ENCODE data around the gene DCAKD.
A peak's percentile ranks its signal among the peaks of the same experiment; 100 is the strongest.

The DCAKD gene, protein sequence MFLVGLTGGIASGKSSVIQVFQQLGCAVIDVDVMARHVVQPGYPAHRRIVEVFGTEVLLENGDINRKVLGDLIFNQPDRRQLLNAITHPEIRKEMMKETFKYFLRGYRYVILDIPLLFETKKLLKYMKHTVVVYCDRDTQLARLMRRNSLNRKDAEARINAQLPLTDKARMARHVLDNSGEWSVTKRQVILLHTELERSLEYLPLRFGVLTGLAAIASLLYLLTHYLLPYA

GRCh38 chr17:45051060-45051719 is at the start of gene DCAKD:
Gene DCAKD (minus strand): TSS chr17:45051632. CDS start chr17:45034885, 16,747 bp downstream.
- DNase-seq (ENCODE audit: low read depth in 2 of 2, low spot score in 1 of 2): peak; percentile 49 to 76

DNA sequence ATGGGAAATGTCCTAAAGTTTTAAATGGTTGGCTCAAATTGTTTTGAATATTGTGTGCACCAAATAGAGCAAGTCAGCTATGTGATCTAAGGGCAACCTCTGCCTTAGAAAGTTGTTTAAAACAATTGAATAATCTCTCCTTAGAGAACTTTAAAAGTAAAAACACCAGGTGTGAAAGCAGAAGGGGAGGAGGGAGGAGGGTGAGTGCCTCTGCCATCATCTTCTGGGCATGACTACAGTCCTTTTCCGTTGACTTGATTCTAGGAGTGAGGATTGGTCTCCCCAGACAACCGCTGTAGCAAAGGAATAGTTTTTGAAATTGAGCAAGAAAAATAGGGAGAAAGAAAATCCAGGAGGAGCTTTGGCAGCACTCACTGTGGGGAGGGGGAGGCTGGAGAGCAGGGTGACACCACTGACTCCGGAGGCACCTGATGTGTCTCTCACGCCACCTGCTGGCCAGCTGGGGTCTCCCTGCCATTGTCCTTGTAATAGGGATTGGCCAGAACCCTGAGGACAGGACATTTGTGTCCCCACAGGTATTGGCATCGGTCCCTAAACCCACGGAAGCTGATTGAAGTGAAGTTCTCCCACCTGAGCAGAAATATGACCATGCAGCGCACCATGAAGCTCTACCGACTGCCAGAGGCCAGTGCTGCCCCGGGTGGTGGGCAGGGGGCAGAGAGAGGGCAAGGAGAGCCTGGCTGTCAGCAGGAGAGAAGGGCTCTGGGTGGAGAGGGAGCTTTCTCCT is 47.6 kb upstream of the DCAKD start:
- DNase-seq (ENCODE audit: low read depth in 2 of 2, low spot score in 1 of 2): peak; percentile 42 to 43

GRCh38 chr17:45098081-45098868 is 46.8 kb upstream of the DCAKD start:
- no peak for DNase-seq (ENCODE audit: low read depth in 2 of 2, low spot score in 1 of 2)

- no peak for DNase-seq (ENCODE audit: low read depth in 2 of 2, low spot score in 1 of 2)
Observed at GRCh38 chr17:45096926-45097325, 45.5 kb upstream of the DCAKD start.

DNA sequence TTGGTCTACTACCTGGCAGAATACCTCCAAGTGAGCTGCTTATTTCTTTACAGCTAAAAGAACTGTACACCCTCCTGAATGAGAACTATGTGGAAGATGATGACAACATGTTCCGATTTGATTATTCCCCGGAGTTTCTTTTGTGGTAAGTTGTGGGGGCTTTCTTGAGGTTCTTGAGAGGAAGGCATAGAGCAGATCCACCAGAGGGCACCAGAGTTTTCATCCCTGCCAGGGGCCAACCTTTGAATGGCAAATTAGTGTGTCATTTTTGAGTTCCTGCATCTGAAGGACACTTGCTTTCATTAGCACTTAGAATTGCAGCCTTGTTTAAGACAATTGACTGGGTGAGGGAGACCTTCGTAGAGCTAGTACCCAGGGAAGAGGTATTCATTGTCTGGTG is 44.7 kb upstream of the DCAKD start:
- DNase-seq (ENCODE audit: low read depth in 2 of 2, low spot score in 1 of 2): no peak

DNA sequence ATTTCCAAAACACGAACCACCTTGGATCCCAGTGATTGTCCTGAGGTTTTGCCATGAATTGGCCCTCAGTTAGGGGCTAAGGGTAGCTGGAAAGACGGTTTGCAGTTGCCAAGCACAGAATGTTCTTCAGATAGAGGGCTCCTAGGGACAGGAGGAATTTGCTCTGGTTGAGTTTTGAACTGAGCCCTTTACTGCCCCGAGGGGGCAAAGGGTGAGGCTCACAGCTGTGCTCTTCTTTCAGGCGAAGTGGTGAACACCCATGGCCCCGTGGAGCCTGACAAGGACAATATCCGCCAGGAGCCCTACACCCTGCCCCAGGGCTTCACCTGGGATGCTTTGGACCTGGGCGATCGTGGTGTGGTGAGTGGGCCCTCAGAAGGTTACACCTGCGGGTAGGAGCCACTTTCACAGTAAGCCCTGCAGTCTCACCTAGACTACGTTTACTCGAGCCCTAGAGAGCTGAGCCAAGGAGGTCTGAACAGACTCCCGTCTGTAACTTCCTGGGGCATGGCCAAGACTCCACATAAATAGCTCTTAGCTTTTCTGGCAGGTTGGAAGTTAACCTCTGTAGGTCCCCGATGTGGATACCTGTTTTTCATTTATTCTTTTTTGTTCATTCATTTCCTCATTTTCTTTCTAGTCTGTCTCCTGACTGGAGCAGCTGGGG is 42.1 kb upstream of the DCAKD start:
- DNase-seq (ENCODE audit: low read depth in 2 of 2, low spot score in 1 of 2): no peak

GRCh38 chr17:45092911-45093430 is 41.5 kb upstream of the DCAKD start:
- no peak for DNase-seq (ENCODE audit: low read depth in 2 of 2, low spot score in 1 of 2)

DNA sequence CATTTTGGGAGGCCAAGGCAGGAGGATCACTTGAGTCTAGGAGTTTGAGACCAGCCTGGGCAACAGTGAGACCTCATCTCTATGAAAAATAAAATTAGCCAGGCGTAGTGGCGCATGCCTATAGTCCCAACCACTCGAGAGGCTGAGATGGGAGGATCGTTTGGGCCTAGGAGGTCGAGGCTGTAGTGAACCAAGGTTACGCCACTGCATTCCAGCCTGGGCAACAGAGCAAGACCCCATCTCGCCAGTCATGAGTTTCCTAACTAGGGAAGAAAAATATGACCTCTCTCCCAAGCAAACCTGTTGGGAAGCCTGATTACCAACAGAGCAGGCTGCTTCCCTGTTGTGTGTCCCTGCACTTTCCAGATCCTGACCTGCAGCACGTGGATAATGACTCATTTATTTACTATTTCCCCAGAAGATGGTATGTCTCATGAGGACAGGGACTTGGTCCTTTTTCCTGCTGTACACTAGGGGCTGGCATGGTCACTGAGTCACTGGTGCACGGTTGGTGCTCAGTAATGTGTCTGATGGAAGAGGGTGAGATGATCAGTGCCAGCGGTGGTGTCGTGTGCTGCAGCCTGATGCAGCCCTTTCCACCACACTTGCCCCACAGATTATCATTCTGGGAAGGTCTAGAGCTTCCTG is 40.5 kb upstream of the DCAKD start:
- no peak for DNase-seq (ENCODE audit: low read depth in 2 of 2, low spot score in 1 of 2)

- DNase-seq (ENCODE audit: low read depth in 2 of 2, low spot score in 1 of 2): no peak
Observed at GRCh38 chr17:45090711-45091110, 39.3 kb upstream of the DCAKD start.

DNA sequence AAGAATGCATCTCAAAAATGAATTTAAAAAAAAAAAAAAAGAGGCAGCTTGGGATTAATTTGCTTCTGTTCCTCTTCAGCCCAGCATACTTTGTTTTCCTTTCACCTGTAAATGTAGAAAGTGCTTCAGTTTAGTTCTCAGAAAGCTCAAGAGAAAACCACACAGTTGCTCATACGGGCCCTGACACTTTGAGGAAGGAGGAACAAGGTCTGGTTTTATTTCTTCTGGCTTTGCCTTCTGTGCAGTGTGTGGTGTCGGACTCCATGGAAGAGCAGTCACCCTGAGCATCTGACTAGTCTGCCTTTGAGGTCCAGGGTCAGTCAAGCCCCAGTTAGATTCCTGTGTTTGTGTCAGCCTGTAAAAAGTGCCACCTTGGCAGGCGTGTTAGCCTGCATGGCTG is 37.3 kb upstream of the DCAKD start:
- DNase-seq (ENCODE audit: low read depth in 2 of 2, low spot score in 1 of 2): no peak

- DNase-seq (ENCODE audit: low read depth in 2 of 2, low spot score in 1 of 2): no peak
Observed at GRCh38 chr17:45087978-45088377, 36.5 kb upstream of the DCAKD start.

- no peak for DNase-seq (ENCODE audit: low read depth in 2 of 2, low spot score in 1 of 2)
Observed at GRCh38 chr17:45087504-45087975, 36.1 kb upstream of the DCAKD start.

- no peak for DNase-seq (ENCODE audit: low read depth in 2 of 2, low spot score in 1 of 2)
Observed at GRCh38 chr17:45086865-45087503, 35.6 kb upstream of the DCAKD start.

DNA sequence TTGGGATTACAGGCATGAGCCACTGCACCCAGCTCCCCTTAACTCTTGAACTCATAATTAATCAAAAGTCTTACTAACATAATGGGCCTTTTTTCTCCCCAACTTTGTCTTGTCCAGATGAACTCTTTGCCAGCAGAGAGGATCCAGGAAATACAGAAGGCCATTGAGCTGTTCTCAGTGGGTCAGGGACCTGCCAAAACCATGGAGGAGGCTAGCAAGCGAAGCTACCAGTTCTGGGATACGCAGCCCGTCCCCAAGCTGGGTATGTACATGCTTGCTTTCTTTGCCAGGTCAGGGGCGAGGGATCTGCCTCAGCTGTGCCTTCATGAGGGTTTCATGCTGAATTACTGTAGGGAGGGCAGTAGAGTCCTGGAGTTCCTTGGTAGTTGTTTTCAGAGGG is 35.0 kb upstream of the DCAKD start:
- no peak for DNase-seq (ENCODE audit: low read depth in 2 of 2, low spot score in 1 of 2)

GRCh38 chr17:45081047-45081703 is 29.7 kb upstream of the DCAKD start:
- no peak for DNase-seq (ENCODE audit: low read depth in 2 of 2, low spot score in 1 of 2)

DNA sequence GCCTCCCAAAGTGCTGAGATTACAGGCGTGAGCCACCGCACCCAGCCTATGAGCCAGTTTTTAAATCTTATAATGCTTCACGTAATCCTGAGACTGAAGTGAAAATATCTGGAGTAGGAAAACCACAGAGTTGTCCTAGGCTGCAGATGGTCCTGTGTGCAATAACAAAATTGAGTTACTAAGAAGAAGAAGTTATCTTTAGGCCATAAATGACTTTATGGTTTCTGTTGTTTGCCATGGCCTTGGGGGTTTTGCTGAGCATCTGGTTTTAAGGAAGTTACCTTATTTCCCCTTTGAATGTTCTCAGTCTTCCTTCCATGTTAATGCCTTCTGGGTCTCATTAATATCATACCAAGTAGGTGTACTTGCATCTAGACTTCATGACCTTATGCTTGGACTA is 26.2 kb upstream of the DCAKD start:
- no peak for DNase-seq (ENCODE audit: low read depth in 2 of 2, low spot score in 1 of 2)

GRCh38 chr17:45073414-45074070 is 22.1 kb upstream of the DCAKD start:
- no peak for DNase-seq (ENCODE audit: low read depth in 2 of 2, low spot score in 1 of 2)

DNA sequence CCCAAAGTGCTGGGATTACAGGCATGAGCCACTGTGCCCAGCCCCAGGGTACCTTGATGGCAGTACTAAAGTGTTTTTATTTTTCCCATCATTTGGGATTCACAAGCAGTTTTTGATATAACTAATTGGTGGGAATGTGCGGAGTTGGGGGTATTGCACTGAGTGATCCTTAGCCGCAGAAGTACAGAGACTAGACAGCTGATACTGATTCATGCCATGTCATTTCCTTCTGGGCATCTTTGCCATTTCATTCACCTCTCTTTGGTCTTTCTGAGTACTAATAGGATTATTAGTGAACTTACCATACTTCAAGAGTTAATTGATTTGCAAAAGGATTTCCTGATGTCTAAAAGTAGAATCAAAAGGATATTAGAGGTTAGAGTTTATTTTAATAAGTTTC is 19.4 kb upstream of the DCAKD start:
- DNase-seq (ENCODE audit: low read depth in 2 of 2, low spot score in 1 of 2): no peak

GRCh38 chr17:45070001-45070400 is 18.6 kb upstream of the DCAKD start:
- no peak for DNase-seq (ENCODE audit: low read depth in 2 of 2, low spot score in 1 of 2)
